ENCODE measurements around the gene ANKDD1B. TPM values are rescaled to one million over a fixed set of nuclear protein-coding genes. Genes with fewer than 3 reads are reported as not detected.

The ANKDD1B gene
- polyA plus RNA-seq, 1 of the 3 experiments (the other 2 are of a cell fraction) = 0.12 TPM

- ChIA-PET POLR2A (no interaction called here), CTCF (interaction anchor here (1.3 kb wide), 1 partner anchor 11 kb away, joined by 3 read pairs; no protein-coding TSS in a partner anchor)
- no peak overlapping the region for H3K4me3 ChIP-seq (ENCODE audit: low read depth in 2 of 2, low read length in 1 of 2)
- H3K9me3 ChIP-seq = no peaks in the 10 kb centered on the region
- DNase-seq = no peak
- 87% methylated on average over 1 of the region's 1 CpG for WGBS (ENCODE audit: low lambda C conversion rate)
- H3K36me3 ChIP-seq (replicated peaks in 1 of 2; ENCODE audit: control insufficient read depth in 1 of 2, insufficient read depth in 2 of 2, low read length in 1 of 2) = no peaks in the 10 kb centered on the region
- no peaks in the 10 kb centered on the region for H4K20me1 ChIP-seq (ENCODE audit: insufficient read depth)
- no peaks in the 10 kb centered on the region for H3F3A ChIP-seq (replicated peaks; ENCODE audit: insufficient read depth)
- H3K27ac ChIP-seq (ENCODE audit: low read depth in 2 of 2, low read length in 1 of 2) = no peak overlapping the region
- H3K9me2 ChIP-seq = no peaks in the 10 kb centered on the region
- TF ChIP-seq MEF2A (IDR thresholded peaks at IDR 0.05; ENCODE audit: borderline replicate concordance, low read depth) (no peak), CTCF (IDR thresholded peaks at IDR 0.05) (no peak), PBX3 (IDR thresholded peaks at IDR 0.05) (no peak), MXI1 (IDR thresholded peaks at IDR 0.05; ENCODE audit: low read depth, low read length) (no peak), SIN3A (IDR thresholded peaks at IDR 0.05; ENCODE audit: borderline replicate concordance, low read depth, low read length) (no peak), ZBTB33 (IDR thresholded peaks at IDR 0.05; ENCODE audit: borderline replicate concordance, low read depth) (no peak), NFIC (IDR thresholded peaks at IDR 0.05; ENCODE audit: borderline replicate concordance) (no peak), YY1 (IDR thresholded peaks at IDR 0.05; ENCODE audit: low read depth) (no peak), FOXJ3 (CRISPR knock-in tag; IDR thresholded peaks at IDR 0.05) (no peak), POLR2AphosphoS5 (IDR thresholded peaks at IDR 0.05; ENCODE audit: low read depth, low read length) (no peak), GATA2 (CRISPR knock-in tag; IDR thresholded peaks at IDR 0.05) (no peak)
- TF ChIP-seq, protein P1, sequence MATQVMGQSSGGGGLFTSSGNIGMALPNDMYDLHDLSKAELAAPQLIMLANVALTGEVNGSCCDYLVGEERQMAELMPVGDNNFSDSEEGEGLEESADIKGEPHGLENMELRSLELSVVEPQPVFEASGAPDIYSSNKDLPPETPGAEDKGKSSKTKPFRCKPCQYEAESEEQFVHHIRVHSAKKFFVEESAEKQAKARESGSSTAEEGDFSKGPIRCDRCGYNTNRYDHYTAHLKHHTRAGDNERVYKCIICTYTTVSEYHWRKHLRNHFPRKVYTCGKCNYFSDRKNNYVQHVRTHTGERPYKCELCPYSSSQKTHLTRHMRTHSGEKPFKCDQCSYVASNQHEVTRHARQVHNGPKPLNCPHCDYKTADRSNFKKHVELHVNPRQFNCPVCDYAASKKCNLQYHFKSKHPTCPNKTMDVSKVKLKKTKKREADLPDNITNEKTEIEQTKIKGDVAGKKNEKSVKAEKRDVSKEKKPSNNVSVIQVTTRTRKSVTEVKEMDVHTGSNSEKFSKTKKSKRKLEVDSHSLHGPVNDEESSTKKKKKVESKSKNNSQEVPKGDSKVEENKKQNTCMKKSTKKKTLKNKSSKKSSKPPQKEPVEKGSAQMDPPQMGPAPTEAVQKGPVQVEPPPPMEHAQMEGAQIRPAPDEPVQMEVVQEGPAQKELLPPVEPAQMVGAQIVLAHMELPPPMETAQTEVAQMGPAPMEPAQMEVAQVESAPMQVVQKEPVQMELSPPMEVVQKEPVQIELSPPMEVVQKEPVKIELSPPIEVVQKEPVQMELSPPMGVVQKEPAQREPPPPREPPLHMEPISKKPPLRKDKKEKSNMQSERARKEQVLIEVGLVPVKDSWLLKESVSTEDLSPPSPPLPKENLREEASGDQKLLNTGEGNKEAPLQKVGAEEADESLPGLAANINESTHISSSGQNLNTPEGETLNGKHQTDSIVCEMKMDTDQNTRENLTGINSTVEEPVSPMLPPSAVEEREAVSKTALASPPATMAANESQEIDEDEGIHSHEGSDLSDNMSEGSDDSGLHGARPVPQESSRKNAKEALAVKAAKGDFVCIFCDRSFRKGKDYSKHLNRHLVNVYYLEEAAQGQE (IDR thresholded peaks at IDR 0.05; ENCODE audit: low read depth, low read length) = no peak
- TF ChIP-seq, protein P2, sequence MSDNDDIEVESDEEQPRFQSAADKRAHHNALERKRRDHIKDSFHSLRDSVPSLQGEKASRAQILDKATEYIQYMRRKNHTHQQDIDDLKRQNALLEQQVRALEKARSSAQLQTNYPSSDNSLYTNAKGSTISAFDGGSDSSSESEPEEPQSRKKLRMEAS (IDR thresholded peaks at IDR 0.05; ENCODE audit: low read depth) = no peak
- H3K4me1 ChIP-seq (ENCODE audit: control insufficient read depth in 1 of 2, insufficient read depth in 2 of 2, low read depth in 1 of 2, low read length in 1 of 2) = no peaks in the 10 kb centered on the region
- no peak overlapping the region for H3K9ac ChIP-seq
- H3K4me2 ChIP-seq = no peak overlapping the region
- no peaks in the 10 kb centered on the region for H3K27me3 ChIP-seq (ENCODE audit: insufficient read depth)
- H2AFZ ChIP-seq (ENCODE audit: low read depth) = no peak overlapping the region
- H3K79me2 ChIP-seq (ENCODE audit: insufficient read depth) = no peaks in the 10 kb centered on the region
These were observed 26.7 kb downstream of the ANKDD1B start for GRCh38 chr5:75637949-75638348.

All from SK-N-SH (cell line).